Measurements from ENCODE around the gene CYB561A3. TPM values are rescaled to one million over a fixed set of nuclear protein-coding genes. Genes with fewer than 3 reads are reported as not detected.
A peak's percentile ranks its signal among the peaks of the same experiment; 100 is the strongest.

CYB561A3 gene
- total RNA-seq, 1 experiment from 2014 or later = 21.7 TPM

GRCh38 chr11:61332797-61333549 lies 28.7 kb downstream of the CYB561A3 start, which contains the start of the genes DDB1 and TKFC:
Gene DDB1, minus strand, starts transcription at chr11:61333105. Its CDS starts 137 bp downstream, at chr11:61332968.
Gene TKFC, plus strand, starts transcription at chr11:61333228. Its CDS starts 1,501 bp downstream, at chr11:61334729.
- Histone ChIP-seq H2AK5ac (ENCODE audit: insufficient read length, low read length) (no peak within 1 kb of the TSS), H2BK120ac (ENCODE audit: low read depth, low read length, poor library complexity, severe bottlenecking) (no peak within 1 kb of the TSS), H3K18ac (ENCODE audit: insufficient read length, low read depth, low read length) (peak within 1 kb of the TSS; percentile 97), H3K79me1 (ENCODE audit: insufficient read depth, low read depth, low read length, poor library complexity, severe bottlenecking) (no peaks in the 10 kb centered on the region), H4K91ac (ENCODE audit: insufficient read length, low read depth, low read length) (peak within 1 kb of the TSS; percentile 15), H2BK15ac (ENCODE audit: low read depth, low read length) (no peak within 1 kb of the TSS), H3K27me3 (ENCODE audit: insufficient read depth, low read length) (no peaks in the 10 kb centered on the region), H3K56ac (ENCODE audit: insufficient read length, low read depth, low read length) (peak within 1 kb of the TSS; percentile 76), H3K23ac (ENCODE audit: insufficient read length, low read depth, low read length) (no peak within 1 kb of the TSS), H3K27ac (ENCODE audit: insufficient read length, low read depth, low read length) (peak within 1 kb of the TSS; percentile 78), H3T11ph (ENCODE audit: low read length) (no peak within 1 kb of the TSS), H3K4me2 (ENCODE audit: insufficient read depth, insufficient read length, low read length) (peak within 1 kb of the TSS; percentile 94), H4K8ac (replicated peaks; ENCODE audit: insufficient read length, low read depth, low read length) (no peak within 1 kb of the TSS), H3K4ac (ENCODE audit: low read depth, low read length) (peak within 1 kb of the TSS; percentile 44), H3K23me2 (ENCODE audit: insufficient read length, low read depth, low read length, poor library complexity, severe bottlenecking) (peaks cover 13% of the 10 kb centered on the region), H3K79me2 (ENCODE audit: insufficient read depth, low read length) (peaks cover 25% of the 10 kb centered on the region), H2BK20ac (ENCODE audit: low read depth, low read length, poor library complexity, severe bottlenecking) (no peak within 1 kb of the TSS), H3K9me3 (ENCODE audit: control insufficient read depth, low read depth, low read length) (no peaks in the 10 kb centered on the region), H3K9ac (ENCODE audit: extremely low read depth, insufficient read length, low read length) (peak within 1 kb of the TSS; percentile 97), H3K14ac (ENCODE audit: insufficient read depth, low read length) (peak within 1 kb of the TSS; percentile 99), H4K5ac (ENCODE audit: insufficient read length, low read depth, low read length) (peak within 1 kb of the TSS; percentile 90), H2BK12ac (ENCODE audit: insufficient read length, low read depth, low read length) (no peak within 1 kb of the TSS), H4K20me1 (ENCODE audit: control insufficient read depth, insufficient read depth, insufficient read length) (no peaks in the 10 kb centered on the region), H2AFZ (ENCODE audit: low read length) (no peak within 1 kb of the TSS), H2BK5ac (ENCODE audit: insufficient read length, low read length) (peak within 1 kb of the TSS; percentile 79), H3K4me1 (ENCODE audit: insufficient read depth, low read length) (peaks cover 5% of the 10 kb centered on the region)
- Mint-ChIP-seq H3K4me3 (peak within 1 kb of the TSS; percentile 95 to 98), H3K27ac (peak within 1 kb of the TSS; percentile 97 to 99 (median 98)), H3K4me1 (peaks cover 39 to 45% of the 10 kb centered on the region in 2 experiments), H3K36me3 (ENCODE audit: insufficient read depth in 1 of 3, low read depth in 3 of 3) (peaks cover 22 to 37% (median 30%) of the 10 kb centered on the region in 3 experiments; a peak in 6 of 7 replicates), H3K9me3 (no peaks in the 10 kb centered on the region), H3K27me3 (ENCODE audit: low read depth) (no peaks in the 10 kb centered on the region)
- WGBS (ENCODE audit: extremely low coverage, insufficient read length, low lambda C conversion rate) = no CpG with 5 or more reads among the region's 81 CpGs
- DNase-seq = peak; percentile 99
- TF ChIP-seq CTCF (conservative IDR thresholded peaks at IDR 0.05) = no peak
